Astrocyte of the spinal cord (primary cell): Measurements from ENCODE around the gene GLS.

Experiments used
- DNase-seq: peaks from one replicate; pipeline ENCODE4 v3.0.0; 2011; ENCODE audit warnings: low read depth, low spot score
- H3K4me3 ChIP-seq: 2 replicates; pipeline ENCODE4 v1.5.1; 2011; ENCODE audit warnings: low read depth, mild to moderate bottlenecking, low read length, moderate library complexity
- in situ Hi-C: cut with HindIII; loops from 2 replicates; pipeline ENCODE4 v1.10.0; 2017; ENCODE audit warnings: low sequenced_read_pairs
- TF ChIP-seq, protein P1 (sequence below): IDR thresholded peaks from 2 replicates; pipeline ENCODE4 v1.5.1; 2012; ENCODE audit warnings: low read depth, mild to moderate bottlenecking, low read length, inconsistent platforms

The GLS gene

GRCh38 chr2:190999058-190999457, 118.4 kb downstream of the GLS start:
- no peak overlapping the region for H3K4me3 ChIP-seq
- DNase-seq: no peak
- in situ Hi-C loops: no loop called here
- TF ChIP-seq, protein P1, sequence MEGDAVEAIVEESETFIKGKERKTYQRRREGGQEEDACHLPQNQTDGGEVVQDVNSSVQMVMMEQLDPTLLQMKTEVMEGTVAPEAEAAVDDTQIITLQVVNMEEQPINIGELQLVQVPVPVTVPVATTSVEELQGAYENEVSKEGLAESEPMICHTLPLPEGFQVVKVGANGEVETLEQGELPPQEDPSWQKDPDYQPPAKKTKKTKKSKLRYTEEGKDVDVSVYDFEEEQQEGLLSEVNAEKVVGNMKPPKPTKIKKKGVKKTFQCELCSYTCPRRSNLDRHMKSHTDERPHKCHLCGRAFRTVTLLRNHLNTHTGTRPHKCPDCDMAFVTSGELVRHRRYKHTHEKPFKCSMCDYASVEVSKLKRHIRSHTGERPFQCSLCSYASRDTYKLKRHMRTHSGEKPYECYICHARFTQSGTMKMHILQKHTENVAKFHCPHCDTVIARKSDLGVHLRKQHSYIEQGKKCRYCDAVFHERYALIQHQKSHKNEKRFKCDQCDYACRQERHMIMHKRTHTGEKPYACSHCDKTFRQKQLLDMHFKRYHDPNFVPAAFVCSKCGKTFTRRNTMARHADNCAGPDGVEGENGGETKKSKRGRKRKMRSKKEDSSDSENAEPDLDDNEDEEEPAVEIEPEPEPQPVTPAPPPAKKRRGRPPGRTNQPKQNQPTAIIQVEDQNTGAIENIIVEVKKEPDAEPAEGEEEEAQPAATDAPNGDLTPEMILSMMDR: no peak

DNA sequence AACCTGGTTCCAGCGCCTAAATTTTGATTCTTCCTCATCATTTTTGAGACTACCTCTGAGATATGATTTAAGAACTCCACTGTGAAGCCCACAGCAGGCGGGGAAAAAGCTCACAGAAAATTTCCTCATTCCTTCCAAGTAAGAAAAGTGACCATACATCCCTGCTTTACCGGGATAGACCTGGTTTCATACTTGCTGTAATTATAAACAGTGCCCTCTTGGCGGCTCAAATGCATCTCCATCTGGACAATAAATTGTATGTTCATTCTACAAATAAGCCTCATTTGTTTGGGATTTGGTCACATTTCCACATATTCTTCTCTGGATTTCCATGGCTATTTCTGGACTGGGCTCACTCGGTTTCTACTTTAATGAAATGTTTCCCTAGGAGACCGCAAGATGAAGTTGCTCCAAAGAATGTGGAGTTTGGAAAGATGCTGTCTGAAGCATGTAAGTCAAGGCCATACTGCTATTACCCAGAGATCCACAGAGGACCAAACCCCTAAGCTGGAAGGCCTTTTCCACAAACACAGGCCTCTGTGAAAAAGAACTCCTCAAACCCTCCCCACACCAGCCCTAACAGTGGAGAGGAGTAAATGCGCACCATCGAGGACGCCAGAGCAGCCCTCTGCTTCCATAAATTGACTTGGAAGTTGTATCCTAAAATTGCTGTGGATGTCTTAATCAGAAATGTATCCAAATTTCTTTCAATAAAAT, 119.5 kb downstream of the GLS start:
- no peak overlapping the region for H3K4me3 ChIP-seq
- TF ChIP-seq, protein P1: no peak
- in situ Hi-C loops: no loop called here
- no peak for DNase-seq

DNA sequence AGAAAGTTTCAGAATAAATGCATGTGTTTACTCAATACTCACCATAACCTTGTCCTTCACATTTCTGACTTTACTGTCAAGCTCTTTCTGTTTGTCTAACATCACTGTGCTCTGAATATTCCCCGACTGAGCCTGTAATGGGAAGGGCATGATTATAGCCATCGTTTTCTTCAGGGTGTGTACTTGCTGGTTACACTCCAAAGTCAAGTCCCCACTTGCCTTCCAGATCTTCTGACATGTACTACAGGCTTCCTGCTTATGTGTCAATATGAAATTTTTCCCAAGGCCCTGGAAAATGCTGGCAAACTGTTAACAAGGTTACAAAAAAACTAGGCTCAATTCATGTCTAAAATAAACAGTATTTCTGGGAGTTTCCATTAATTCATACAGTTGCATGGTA, 120.4 kb downstream of the GLS start:
- TF ChIP-seq, protein P1: no peak
- no peak for DNase-seq
- no peak overlapping the region for H3K4me3 ChIP-seq
- in situ Hi-C loops: no loop called here

GRCh38 chr2:191001624-191002023, 121.0 kb downstream of the GLS start:
- H3K4me3 ChIP-seq: no peak overlapping the region
- TF ChIP-seq, protein P1: no peak
- in situ Hi-C loops: no loop called here
- no peak for DNase-seq

GRCh38 chr2:191003405-191004309, 123.0 kb downstream of the GLS start:
- no peak overlapping the region for H3K4me3 ChIP-seq
- DNase-seq: no peak
- TF ChIP-seq, protein P1: no peak
- in situ Hi-C loops: no loop called here

GRCh38 chr2:191006297-191006696, 125.7 kb downstream of the GLS start:
- H3K4me3 ChIP-seq: no peak overlapping the region
- TF ChIP-seq, protein P1: no peak
- in situ Hi-C loops: no loop called here
- no peak for DNase-seq
